HG02970 (cell line): ENCODE results near the gene ADTRP.

Source experiments
- ATAC-seq: cut with Tn5 transposase; IDR thresholded peaks from one replicate; pipeline ENCODE4 v1.9.1; 2021; ENCODE audit warnings: mild to moderate bottlenecking, moderate library complexity, moderate number of reproducible peaks; ENCODE audit not compliant: unreplicated experiment, low FRiP score

Gene ADTRP

GRCh38 chr6:11672256-11672655 is 106.3 kb downstream of the ADTRP start:
- no peak for ATAC-seq

GRCh38 chr6:11669696-11670095 is 108.9 kb downstream of the ADTRP start:
- no peak for ATAC-seq

GRCh38 chr6:11668455-11668854 is 110.1 kb downstream of the ADTRP start:
- ATAC-seq = no peak

GRCh38 chr6:11667876-11668275 is 110.7 kb downstream of the ADTRP start:
- ATAC-seq = no peak

GRCh38 chr6:11665604-11666326 is 112.8 kb downstream of the ADTRP start:
- ATAC-seq = no peak
